ENCODE data around the gene NRG3. TPM values are rescaled to one million over a fixed set of nuclear protein-coding genes. Genes with fewer than 3 reads are reported as not detected.

NRG3 gene
- polyA plus RNA-seq, 4 donors, result 12.0 to 14.3 (median 13.3) TPM

- DNase-seq (ENCODE audit: low read depth in 4 of 4, low spot score in 3 of 4), result no peak
These were observed 577.1 kb downstream of the NRG3 start for GRCh38 chr10:82452046-82452445.

GRCh38 chr10:82452676-82453075 is 577.7 kb downstream of the NRG3 start:
- DNase-seq (ENCODE audit: low read depth in 4 of 4, low spot score in 3 of 4), result no peak

GRCh38 chr10:82453678-82454293 is 578.8 kb downstream of the NRG3 start:
- DNase-seq (ENCODE audit: low read depth in 4 of 4, low spot score in 3 of 4), result no peak

GRCh38 chr10:82462910-82463551 is 588.0 kb downstream of the NRG3 start:
- no peak for DNase-seq (ENCODE audit: low read depth in 4 of 4, low spot score in 3 of 4)

- DNase-seq (ENCODE audit: low read depth in 4 of 4, low spot score in 3 of 4), result no peak
These were observed 588.6 kb downstream of the NRG3 start for GRCh38 chr10:82463614-82464013.

- DNase-seq (ENCODE audit: low read depth in 4 of 4, low spot score in 3 of 4), result no peak
These were observed 589.3 kb downstream of the NRG3 start for GRCh38 chr10:82464191-82464818.

GRCh38 chr10:82464966-82465365 is 590.0 kb downstream of the NRG3 start:
- DNase-seq (ENCODE audit: low read depth in 4 of 4, low spot score in 3 of 4), result no peak

- no peak for DNase-seq (ENCODE audit: low read depth in 4 of 4, low spot score in 3 of 4)
These were observed 593.5 kb downstream of the NRG3 start for GRCh38 chr10:82468453-82468852.

- no peak for DNase-seq (ENCODE audit: low read depth in 4 of 4, low spot score in 3 of 4)
These were observed 597.7 kb downstream of the NRG3 start for GRCh38 chr10:82472406-82473335.

- DNase-seq (ENCODE audit: low read depth in 4 of 4, low spot score in 3 of 4), result no peak
These were observed 602.8 kb downstream of the NRG3 start for GRCh38 chr10:82477776-82478175.

GRCh38 chr10:82492647-82493046 is 617.7 kb downstream of the NRG3 start:
- DNase-seq (ENCODE audit: low read depth in 4 of 4, low spot score in 3 of 4), result no peak

GRCh38 chr10:82496114-82496513 is 621.1 kb downstream of the NRG3 start:
- no peak for DNase-seq (ENCODE audit: low read depth in 4 of 4, low spot score in 3 of 4)

- DNase-seq (ENCODE audit: low read depth in 4 of 4, low spot score in 3 of 4), result no peak
These were observed 622.4 kb downstream of the NRG3 start for GRCh38 chr10:82497439-82497838.

GRCh38 chr10:82498976-82499375 is 624.0 kb downstream of the NRG3 start:
- DNase-seq (ENCODE audit: low read depth in 4 of 4, low spot score in 3 of 4), result no peak

- DNase-seq (ENCODE audit: low read depth in 4 of 4, low spot score in 3 of 4), result no peak
These were observed 630.0 kb downstream of the NRG3 start for GRCh38 chr10:82505009-82505408.

- no peak for DNase-seq (ENCODE audit: low read depth in 4 of 4, low spot score in 3 of 4)
These were observed 631.8 kb downstream of the NRG3 start for GRCh38 chr10:82506680-82507376.

- no peak for DNase-seq (ENCODE audit: low read depth in 4 of 4, low spot score in 3 of 4)
These were observed 640.3 kb downstream of the NRG3 start for GRCh38 chr10:82515256-82515655.

- no peak for DNase-seq (ENCODE audit: low read depth in 4 of 4, low spot score in 3 of 4)
These were observed 654.1 kb downstream of the NRG3 start for GRCh38 chr10:82529062-82529461.

GRCh38 chr10:82535457-82535856 is 660.5 kb downstream of the NRG3 start:
- no peak for DNase-seq (ENCODE audit: low read depth in 4 of 4, low spot score in 3 of 4)

GRCh38 chr10:82536668-82537067 is 661.7 kb downstream of the NRG3 start:
- no peak for DNase-seq (ENCODE audit: low read depth in 4 of 4, low spot score in 3 of 4)
